ENCODE measurements around the gene RAB9A. TPM values are rescaled to one million over a fixed set of nuclear protein-coding genes. Genes with fewer than 3 reads are reported as not detected.
A peak's percentile ranks its signal among the peaks of the same experiment; 100 is the strongest.

Gene RAB9A
- total and polyA plus RNA-seq, 7 donors, result 11.8 to 73.5 (median 28.6) TPM

GRCh38 chrX:13703589-13703988, 14.7 kb downstream of the RAB9A start:
- DNase-seq, result no peak
- intact Hi-C loops (cut with DNase I), result no loop called here
- Histone ChIP-seq H3K36me3 (no peaks in the 10 kb centered on the region), H3K4me3 (no peak overlapping the region), H3K9me3 (no peaks in the 10 kb centered on the region), H3K4me1 (peaks cover 0 to 28% (median 4%) of the 10 kb centered on the region in 4 donors), H3K27ac (peak overlapping the region in 1 of 4 donors; percentile 40), H3K27me3 (no peaks in the 10 kb centered on the region)
- WGBS, 2 donors, result 72 to 74% methylated on average over 3 of the region's 3 CpGs
- no peak for TF ChIP-seq EP300 (IDR thresholded peaks at IDR 0.05)

DNA sequence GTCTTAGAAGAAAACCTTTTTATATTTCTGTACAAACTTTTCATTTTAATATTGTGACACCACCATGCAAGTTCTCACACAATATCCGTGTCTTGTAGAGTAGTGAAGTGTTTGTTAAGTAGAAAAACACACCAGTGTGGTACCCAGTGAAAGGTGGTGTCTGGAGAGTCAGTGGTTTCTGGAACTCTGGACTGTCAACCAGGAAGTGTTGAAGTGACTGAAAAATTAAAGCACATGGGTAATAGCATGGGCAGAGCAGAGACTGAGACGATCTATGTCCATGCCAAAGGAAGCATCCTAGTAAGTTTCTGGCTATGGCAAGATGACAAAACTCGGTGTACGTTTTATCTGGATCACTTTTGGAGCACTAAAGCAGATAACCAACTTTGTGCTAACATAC, 22.2 kb downstream of the RAB9A start:
- Histone ChIP-seq H3K4me1 (no peaks in the 10 kb centered on the region), H3K36me3 (peaks cover 0 to 19% (median 4%) of the 10 kb centered on the region in 4 donors), H3K4me3 (no peak overlapping the region), H3K27ac (no peak overlapping the region), H3K27me3 (no peaks in the 10 kb centered on the region), H3K9me3 (no peaks in the 10 kb centered on the region)
- no peak for DNase-seq
- intact Hi-C loops (cut with DNase I), result no loop called here
- 66 to 85% methylated on average over 4 of the region's 4 CpGs for WGBS, 2 donors
- TF ChIP-seq CTCF (IDR thresholded peaks at IDR 0.05) (no peak), POLR2AphosphoS5 (IDR thresholded peaks at IDR 0.05) (no peak), POLR2A (IDR thresholded peaks at IDR 0.05) (no peak), EP300 (IDR thresholded peaks at IDR 0.05) (no peak)

GRCh38 chrX:13716455-13716854, 27.5 kb downstream of the RAB9A start:
- TF ChIP-seq CTCF (IDR thresholded peaks at IDR 0.05) (no peak), POLR2AphosphoS5 (IDR thresholded peaks at IDR 0.05) (no peak), POLR2A (IDR thresholded peaks at IDR 0.05) (no peak), EP300 (IDR thresholded peaks at IDR 0.05) (no peak)
- no peak overlapping the region for H3K27ac ChIP-seq
- H3K9me3 ChIP-seq, result no peaks in the 10 kb centered on the region
- H3K4me1 ChIP-seq, result peaks cover 0 to 20% (median 10%) of the 10 kb centered on the region in 4 donors
- H3K4me3 ChIP-seq, result no peak overlapping the region
- intact Hi-C loops (cut with DNase I), result no loop called here
- no peaks in the 10 kb centered on the region for H3K27me3 ChIP-seq
- WGBS, 2 donors, result 88 to 90% methylated on average over 9 of the region's 9 CpGs
- peaks cover 0 to 19% (median 4%) of the 10 kb centered on the region in 4 donors for H3K36me3 ChIP-seq
- no peak for DNase-seq

GRCh38 chrX:13716905-13717304, 28.0 kb downstream of the RAB9A start:
- WGBS, 2 donors, result 86 to 91% methylated on average over 6 of the region's 6 CpGs
- no peak for DNase-seq
- H3K27me3 ChIP-seq, result no peaks in the 10 kb centered on the region
- peaks cover 0 to 16% (median 4%) of the 10 kb centered on the region in 4 donors for H3K36me3 ChIP-seq
- peaks cover 0 to 24% (median 14%) of the 10 kb centered on the region in 4 donors for H3K4me1 ChIP-seq
- peak overlapping the region; percentile 42 to 82 (median 64) for H3K27ac ChIP-seq
- intact Hi-C loops (cut with DNase I), result no loop called here
- H3K4me3 ChIP-seq, result no peak overlapping the region
- no peak for TF ChIP-seq POLR2A (IDR thresholded peaks at IDR 0.05)
- no peak for TF ChIP-seq CTCF (IDR thresholded peaks at IDR 0.05)
- TF ChIP-seq EP300 (IDR thresholded peaks at IDR 0.05), result no peak
- TF ChIP-seq POLR2AphosphoS5 (IDR thresholded peaks at IDR 0.05), result no peak
- H3K9me3 ChIP-seq, result no peaks in the 10 kb centered on the region

GRCh38 chrX:13717700-13718472, 29.0 kb downstream of the RAB9A start:
- 78 to 90% methylated on average over 7 of the region's 7 CpGs for WGBS, 2 donors
- Histone ChIP-seq H3K4me1 (peaks cover 0 to 24% (median 14%) of the 10 kb centered on the region in 4 donors), H3K9me3 (no peaks in the 10 kb centered on the region), H3K27me3 (no peaks in the 10 kb centered on the region), H3K4me3 (no peak overlapping the region), H3K36me3 (peaks cover 0 to 14% (median 4%) of the 10 kb centered on the region in 4 donors), H3K27ac (peak overlapping the region; percentile 42 to 82 (median 64))
- peak; percentile 73 for DNase-seq
- intact Hi-C loops (cut with DNase I), result no loop called here
- TF ChIP-seq EP300 (IDR thresholded peaks at IDR 0.05), result no peak
- no peak for TF ChIP-seq CTCF (IDR thresholded peaks at IDR 0.05)
- TF ChIP-seq POLR2AphosphoS5 (IDR thresholded peaks at IDR 0.05), result no peak
- no peak for TF ChIP-seq POLR2A (IDR thresholded peaks at IDR 0.05)

Data from sigmoid colon (tissue), 7 donors.